K562 (cell line): Measurements from ENCODE around the gene ZMYM4. TPM values are rescaled to one million over a fixed set of nuclear protein-coding genes. Genes with fewer than 3 reads are reported as not detected.

Experiments
- ATAC-seq: fragments of 200-7000 bp; cut with Tn5 transposase; 3 replicates; pipeline ENCODE4 v1.9.1; 2020; ENCODE audit warnings: moderate library complexity
- BruUV-seq: library from RNA; stranded (reverse); fragments of 400-500 nt; replicated peaks from 2 replicates; lab custom pipeline; 2021; lab: Mats Ljungman, UMichigan
- CTCF ChIA-PET: fragments of 300-600 bp; formaldehyde crosslinking; extraction: SDS; loops from one replicate; lab custom pipeline; 2021; ENCODE audit warnings: low intra/inter-chr PET ratio; lab: Yijun Ruan, JAX
- POLR2A ChIA-PET: fragments of 300-600, 350-650 bp; sonication (Branson Sonifier 250); formaldehyde crosslinking; extraction: SDS; loops from one replicate; lab custom pipeline; 2021; ENCODE audit warnings: antibody characterized with exemption, inconsistent platforms; lab: Yijun Ruan, JAX
- DNase-seq, 4 experiments: peaks; one replicate each; pipeline versions ENCODE4 v3.0.0 to v3.0.0-alpha.2; 2011 to 2018; ENCODE audit warnings: low spot score in 3 of 4, mixed read lengths in 3 of 4; ENCODE audit errors: extremely low read depth in 1 of 4
- FAIRE-seq: peaks from 2 replicates; lab custom pipeline; 2011; peaks lifted over from hg19 to GRCh38; lab: Jason Lieb, UNC
- H2AFZ ChIP-seq: 2 replicates; pipeline ENCODE4 v1.6.0; 2011; ENCODE audit warnings: low read depth, low read length, control low read depth, inconsistent platforms
- H3K27ac ChIP-seq: fragments of 200-600 bp; 3 replicates; pipeline ENCODE4 v1.8.0; 2011; ENCODE audit warnings: low read depth, mild to moderate bottlenecking, control low read depth, inconsistent platforms, low read length, moderate library complexity, mixed read lengths; ENCODE audit errors: extremely low read depth
- H3K27me3 ChIP-seq, 2 experiments: fragments of 300-600 bp in 1 of 2; 2 replicates in 1 of 2; 3 replicates in 1 of 2; pipeline versions ENCODE4 v1.6.0 to v1.8.0; 2011; ENCODE audit warnings: inconsistent platforms in 2 of 2, low read length in 2 of 2, mild to moderate bottlenecking in 1 of 2, mixed read lengths in 1 of 2, moderate library complexity in 1 of 2; ENCODE audit not compliant: control insufficient read depth in 2 of 2, insufficient read depth in 2 of 2
- H3K36me3 ChIP-seq: fragments of 300-600 bp; 3 replicates; pipeline ENCODE4 v1.8.0; 2011; ENCODE audit warnings: mild to moderate bottlenecking, low read length, inconsistent platforms; ENCODE audit not compliant: control insufficient read depth, insufficient read depth
- H3K4me1 ChIP-seq, 2 experiments: fragments of 200-600 bp in 1 of 2; replicated peaks in 1 of 2; 2 replicates in 1 of 2; 3 replicates in 1 of 2; pipeline versions ENCODE4 v1.5.1 to v1.8.0; 2011; ENCODE audit warnings: inconsistent platforms in 2 of 2, low read length in 2 of 2, mild to moderate bottlenecking in 1 of 2, mixed read lengths in 1 of 2, moderate library complexity in 1 of 2; ENCODE audit not compliant: control insufficient read depth in 2 of 2, insufficient read depth in 2 of 2
- H3K4me2 ChIP-seq: 2 replicates; pipeline ENCODE4 v1.6.1; 2011; ENCODE audit warnings: low read length, control low read depth, inconsistent platforms, mixed read lengths; ENCODE audit not compliant: insufficient read depth
- H3K4me3 ChIP-seq: fragments of 200-600 bp; sonication (generic), shearing (Covaris generic); 2 replicates; pipeline ENCODE4 v1.5.1; 2016; ENCODE audit warnings: control low read depth, inconsistent platforms
- H3K79me2 ChIP-seq: fragments of 200-600 bp; 3 replicates; pipeline ENCODE4 v1.8.0; 2011; ENCODE audit warnings: low read length, inconsistent platforms; ENCODE audit not compliant: control insufficient read depth, insufficient read depth
- H3K9ac ChIP-seq, 2 experiments: 2 replicates each; pipeline versions ENCODE4 v1.6.0 to v1.6.1; 2011; ENCODE audit warnings: low read depth in 2 of 2, low read length in 2 of 2, control low read depth in 1 of 2, inconsistent platforms in 1 of 2, mild to moderate bottlenecking in 1 of 2, mixed read lengths in 1 of 2; ENCODE audit not compliant: insufficient read depth in 1 of 2
- H3K9me1 ChIP-seq: one replicate; pipeline ENCODE4 v1.6.0; 2011; ENCODE audit warnings: inconsistent platforms, mild to moderate bottlenecking, low read length, moderate library complexity; ENCODE audit not compliant: control insufficient read depth, insufficient read depth
- H3K9me3 ChIP-seq: replicated peaks from 2 replicates; pipeline ENCODE4 v1.5.1; 2011; ENCODE audit warnings: low read depth, low read length, inconsistent platforms; ENCODE audit not compliant: control insufficient read depth, insufficient read depth
- H4K20me1 ChIP-seq: replicated peaks from 2 replicates; pipeline ENCODE4 v1.6.1; 2011; ENCODE audit warnings: low read length, inconsistent platforms, mixed read lengths; ENCODE audit not compliant: control insufficient read depth, insufficient read depth
- C11orf30 ChIP-seq: fragments of 450-650 bp; IDR thresholded peaks from 2 replicates; pipeline ENCODE4 v1.6.1; 2016; ENCODE audit warnings: low read depth, mild to moderate bottlenecking
- CBFB ChIP-seq: sonication (generic); formaldehyde crosslinking; IDR thresholded peaks from 2 replicates; pipeline ENCODE4 v1.4.0; 2020; ENCODE audit warnings: mild to moderate bottlenecking, missing genetic modification reagents
- FOSL1 ChIP-seq: fragments of 200-800 bp; sonication (Bioruptor generic); conservative IDR thresholded peaks from 2 replicates; pipeline ENCODE4 v1.6.1; 2016; ENCODE audit warnings: missing genetic modification characterization, missing compliant biosample characterization
- GABPB1 ChIP-seq: sonication (generic); formaldehyde crosslinking; IDR thresholded peaks from 2 replicates; pipeline ENCODE4 v1.8.0; 2022; ENCODE audit warnings: mild to moderate bottlenecking, missing genetic modification reagents
- MLLT1 ChIP-seq, 2 experiments: fragments of 450-650 bp; IDR thresholded peaks; 2 replicates each; pipeline ENCODE4 v1.6.1; 2016
- MTF1 ChIP-seq: fragments of 250-450 bp; sonication (Bioruptor Pico); IDR thresholded peaks from 2 replicates; pipeline ENCODE4 v1.9.0; 2021; ENCODE audit warnings: moderate library complexity, mild to moderate bottlenecking, inconsistent platforms, borderline replicate concordance
- MYC ChIP-seq, 2 experiments: fragments of 250-450 bp in 1 of 2; sonication (Bioruptor Pico) in 1 of 2; IDR thresholded peaks; 2 replicates each; pipeline versions ENCODE4 v1.5.1 to v1.6.1; 2012 to 2021; ENCODE audit warnings: low read depth in 2 of 2, borderline replicate concordance in 1 of 2, improper control_type of control experiment in 1 of 2, low read length in 1 of 2, mild to moderate bottlenecking in 1 of 2, moderate library complexity in 1 of 2
- NFE2L1 ChIP-seq: fragments of 450-650 bp; IDR thresholded peaks from 2 replicates; pipeline ENCODE4 v1.6.1; 2016; ENCODE audit warnings: missing genetic modification characterization, low read depth, mild to moderate bottlenecking, missing compliant biosample characterization, moderate library complexity, borderline replicate concordance
- NONO ChIP-seq, 2 experiments: fragments of 200-400 bp in 1 of 2; fragments of 450-650 bp in 1 of 2; formaldehyde crosslinking in 1 of 2; IDR thresholded peaks; 2 replicates each; pipeline ENCODE4 v1.6.1; 2017; ENCODE audit warnings: low read depth in 2 of 2, mild to moderate bottlenecking in 2 of 2, moderate library complexity in 2 of 2, low read length in 1 of 2
- SNRNP70 ChIP-seq: fragments of 200-400 bp; formaldehyde crosslinking; optimal IDR thresholded peaks from 2 replicates; pipeline ENCODE3; 2017; ENCODE audit warnings: low read depth, low read length
- SP1 ChIP-seq: sonication (generic); formaldehyde crosslinking; IDR thresholded peaks from 2 replicates; pipeline ENCODE4 v1.8.1; 2022; ENCODE audit warnings: mild to moderate bottlenecking, missing genetic modification reagents
- SREBF2 ChIP-seq: sonication (generic); formaldehyde crosslinking; IDR thresholded peaks from 2 replicates; pipeline ENCODE4 v1.4.0; 2020; ENCODE audit warnings: mild to moderate bottlenecking, missing genetic modification reagents
- ZNF384 ChIP-seq: IDR thresholded peaks from 2 replicates; pipeline ENCODE4 v1.6.1; 2012; ENCODE audit warnings: low read depth, low read length, improper control_type of control experiment
- ZNF511 ChIP-seq: sonication (generic); formaldehyde crosslinking; IDR thresholded peaks from 2 replicates; pipeline ENCODE4 v1.8.0; 2022; ENCODE audit warnings: mild to moderate bottlenecking, missing genetic modification reagents
- ZNF717 ChIP-seq: fragments of 250-450 bp; sonication (Bioruptor Pico); IDR thresholded peaks from 2 replicates; pipeline ENCODE4 v1.5.0; 2021
- WGBS: fragments of 100-300 bp; shearing (Covaris generic); methylation state at CpG from one replicate; pipeline ENCODE4 v1.1.6; 2016; ENCODE audit warnings: low coverage, mixed read lengths; ENCODE audit not compliant: insufficient coverage; ENCODE audit errors: missing lambda C conversion rate; 5-methylcytosine and 5-hydroxymethylcytosine counted together
- in situ Hi-C: fragments of 300-500 bp; cut with MboI; formaldehyde crosslinking; loops from 4 replicates; pipeline ENCODE4 v1.15.0; 2018; ENCODE audit warnings: inconsistent platforms, mixed read lengths
- intact Hi-C: fragments of 100-400 bp; cut with micrococcal nuclease; formaldehyde crosslinking; loops from 2 replicates; pipeline ENCODE4 v1.14.2; 2022
- polyA plus RNA-seq, 8 experiments: library from polyadenylated mRNA; depleted of rRNA in 4 of 8; stranded (reverse) in 5 of 8; unstranded in 3 of 8; fragments of >200 nt; fragmentation: Nextera tagmentation in 2 of 8; fragmentation: Illumina TruSeq in 1 of 8; extraction: Ambion mirVana in 2 of 8; extraction: Trizol in 1 of 8; gene quantifications; 2 replicates each; pipeline versions ENCODE4 v1.2.1 to v1.2.3, GENCODE V29; 2011 to 2014; ENCODE audit warnings: inconsistent platforms in 1 of 8, missing spikeins in 1 of 8
- total RNA-seq, 7 experiments: library from RNA; depleted of rRNA in 6 of 7; stranded (reverse); fragments of >200 nt in 6 of 7; fragmentation: Illumina TruSeq in 2 of 7; extraction: Trizol in 2 of 7; gene quantifications; 2 replicates each; pipeline versions ENCODE4 v1.2.1 to v1.2.3, GENCODE V29; 2011 to 2021; ENCODE audit warnings: low replicate concordance in 1 of 7

Gene ZMYM4
- total and polyA plus RNA-seq, 9 of the 15 experiments (the other 6 are each of a cell fraction or from before 2014, with no cell fraction given), result 15.2 to 77.2 (median 63.3) TPM

GRCh38 chr1:35359995-35360394 lies 91.5 kb downstream of the ZMYM4 start:
- no peak overlapping the region for H3K9ac ChIP-seq
- H3K36me3 ChIP-seq, result peaks cover 61% of the 10 kb centered on the region
- H3K4me1 ChIP-seq, result no peaks in the 10 kb centered on the region; a peak in 1 of 5 replicates
- H3K9me3 ChIP-seq, result no peaks in the 10 kb centered on the region
- no TSS peak for BruUV-seq
- no peaks in the 10 kb centered on the region for H4K20me1 ChIP-seq
- ATAC-seq (no peak), FAIRE-seq (no peak), DNase-seq (no peak)
- no peak overlapping the region for H3K4me2 ChIP-seq
- H3K79me2 ChIP-seq, result peaks cover 12% of the 10 kb centered on the region; the same call in 2 of the 3 replicates
- intact Hi-C loops (no loop called here), in situ Hi-C loops (no loop called here)
- ChIA-PET POLR2A (interaction anchor here (1.5 to 2.1 kb wide), 3 partner anchors 10 to 19 kb away, joined by 3 to 6 read pairs (median 5); no protein-coding TSS in a partner anchor), CTCF (no interaction called here)
- H3K4me3 ChIP-seq, result no peak overlapping the region
- no peaks in the 10 kb centered on the region for H3K27me3 ChIP-seq
- H3K27ac ChIP-seq, result no peak overlapping the region
- no peak overlapping the region for H2AFZ ChIP-seq
- no peaks in the 10 kb centered on the region for H3K9me1 ChIP-seq
- no peak for TF ChIP-seq CBFB

GRCh38 chr1:35361638-35362037 lies 93.1 kb downstream of the ZMYM4 start:
- no peaks in the 10 kb centered on the region for H3K9me3 ChIP-seq
- no peak for TF ChIP-seq ZNF717 (CRISPR knock-in tag)
- no peak for TF ChIP-seq SREBF2 (CRISPR knock-in tag)
- TF ChIP-seq NFE2L1 (tag), result no peak
- TF ChIP-seq GABPB1, result no peak
- TF ChIP-seq FOSL1, result no peak
- TF ChIP-seq MTF1, result no peak
- TF ChIP-seq ZNF384, result no peak
- no peak for TF ChIP-seq ZNF511 (CRISPR knock-in tag)
- TF ChIP-seq MLLT1 (IDR thresholded peaks at IDR 0.05), result no peak
- no peak for TF ChIP-seq MYC (IDR thresholded peaks at IDR 0.05; ENCODE audit: low read depth, low read length)
- no peak for TF ChIP-seq MYC (CRISPR knock-in tag; IDR thresholded peaks at IDR 0.05; ENCODE audit: borderline replicate concordance, low read depth)
- no peak for TF ChIP-seq C11orf30
- no peak for TF ChIP-seq SP1
- TF ChIP-seq NONO (IDR thresholded peaks at IDR 0.05; ENCODE audit: low read depth in 2 of 2, low read length in 1 of 2), result no peak
- no peak for TF ChIP-seq SNRNP70

More at GRCh38 chr1:35361638-35362037, 93.1 kb downstream of the ZMYM4 start:
- in situ Hi-C loops (no loop called here), intact Hi-C loops (no loop called here)
- Histone ChIP-seq H3K27ac (no peak overlapping the region), H3K79me2 (peaks cover 4% of the 10 kb centered on the region; the same call in 1 of the 3 replicates), H3K4me1 (no peaks in the 10 kb centered on the region), H2AFZ (no peak overlapping the region), H3K27me3 (no peaks in the 10 kb centered on the region), H3K9me1 (no peaks in the 10 kb centered on the region), H3K36me3 (peaks cover 63% of the 10 kb centered on the region), H3K4me3 (no peak overlapping the region), H3K9ac (no peak overlapping the region), H4K20me1 (no peaks in the 10 kb centered on the region), H3K4me2 (no peak overlapping the region)
- ChIA-PET POLR2A (interaction anchor here (1.1 to 1.9 kb wide), 2 partner anchors 17 to 20 kb away, joined by 3 to 6 read pairs; no protein-coding TSS in a partner anchor), CTCF (no interaction called here)
- BruUV-seq, result no TSS peak
- DNase-seq, result no peak
- WGBS, result 96% methylated on average over 3 of the region's 3 CpGs
- no peak for ATAC-seq
- no peak for FAIRE-seq
